Spleen (tissue), 7 donors: ENCODE data around the gene MPP1.

Source experiments
- POLR2A ChIP-seq, 3 donors: fragments of 450-650 bp; IDR thresholded peaks; one replicate each; pipeline ENCODE4 v1.5.1; 2017; ENCODE audit warnings: antibody characterized with exemption in 3 of 3, mild to moderate bottlenecking in 1 of 3
- POLR2AphosphoS5 ChIP-seq, 3 donors: sonication (generic); formaldehyde crosslinking; IDR thresholded peaks; one replicate each; pipeline ENCODE4 v1.5.1; 2017; ENCODE audit warnings: antibody characterized with exemption in 3 of 3
- TF ChIP-seq, protein P1 (sequence below), 11 experiments: fragments of 200-600 bp in 7 of 11; fragments of 450-650 bp in 4 of 11; sonication (generic) in 4 of 11; IDR thresholded peaks in 8 of 11; conservative IDR thresholded peaks in 3 of 11; 1 replicate in 7 of 11; 2 replicates in 4 of 11; pipeline versions ENCODE4 v1.4.0 to v1.8.0; 2016 to 2021; ENCODE audit warnings: antibody characterized with exemption in 11 of 11, inconsistent platforms in 4 of 11, mild to moderate bottlenecking in 1 of 11
- donor health status: DM: no; HTN: no; CAD: no; lungs with moderate emphysema.
- donor health status: DM: no; HTN: no; CAD: no.
- donor health status: DM: no; HTN: no; CAD: no.

DNA sequence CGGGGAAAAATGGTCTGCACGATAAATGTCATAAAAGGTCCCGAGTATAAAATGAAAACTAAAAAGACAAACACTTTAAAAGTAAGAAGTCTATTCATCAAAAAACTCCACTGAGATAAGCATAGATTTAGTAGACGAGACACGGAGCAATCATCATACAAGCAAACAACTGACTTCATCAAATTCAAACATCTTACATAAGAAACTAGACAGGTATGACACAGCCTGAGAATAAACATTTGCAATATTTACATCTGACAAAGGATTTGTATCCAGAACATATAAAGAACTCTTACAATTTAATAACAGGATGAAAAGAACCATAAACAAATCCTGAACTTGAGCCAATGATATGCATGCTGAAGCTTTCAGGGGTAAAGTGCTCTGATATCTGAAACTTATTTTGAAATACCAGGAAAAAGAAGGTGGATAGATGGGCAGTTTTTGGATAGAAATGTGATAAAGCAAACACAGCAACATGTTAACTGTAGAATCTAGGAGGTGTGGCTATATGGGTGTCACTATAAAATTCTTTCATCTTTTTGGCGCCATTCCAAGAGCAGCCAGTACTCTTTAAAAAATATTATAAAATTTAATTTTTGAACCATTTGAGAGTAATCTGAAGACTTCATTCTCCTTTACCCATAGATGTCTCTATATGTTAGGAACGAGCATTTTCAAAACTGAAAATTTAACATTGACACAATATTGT, 12.0 kb downstream of the MPP1 start:
- TF ChIP-seq, protein P1, sequence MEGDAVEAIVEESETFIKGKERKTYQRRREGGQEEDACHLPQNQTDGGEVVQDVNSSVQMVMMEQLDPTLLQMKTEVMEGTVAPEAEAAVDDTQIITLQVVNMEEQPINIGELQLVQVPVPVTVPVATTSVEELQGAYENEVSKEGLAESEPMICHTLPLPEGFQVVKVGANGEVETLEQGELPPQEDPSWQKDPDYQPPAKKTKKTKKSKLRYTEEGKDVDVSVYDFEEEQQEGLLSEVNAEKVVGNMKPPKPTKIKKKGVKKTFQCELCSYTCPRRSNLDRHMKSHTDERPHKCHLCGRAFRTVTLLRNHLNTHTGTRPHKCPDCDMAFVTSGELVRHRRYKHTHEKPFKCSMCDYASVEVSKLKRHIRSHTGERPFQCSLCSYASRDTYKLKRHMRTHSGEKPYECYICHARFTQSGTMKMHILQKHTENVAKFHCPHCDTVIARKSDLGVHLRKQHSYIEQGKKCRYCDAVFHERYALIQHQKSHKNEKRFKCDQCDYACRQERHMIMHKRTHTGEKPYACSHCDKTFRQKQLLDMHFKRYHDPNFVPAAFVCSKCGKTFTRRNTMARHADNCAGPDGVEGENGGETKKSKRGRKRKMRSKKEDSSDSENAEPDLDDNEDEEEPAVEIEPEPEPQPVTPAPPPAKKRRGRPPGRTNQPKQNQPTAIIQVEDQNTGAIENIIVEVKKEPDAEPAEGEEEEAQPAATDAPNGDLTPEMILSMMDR (IDR thresholded peaks at IDR 0.05 in 8 of 11, conservative IDR thresholded peaks at IDR 0.05 in 3 of 11) = no peak
- TF ChIP-seq POLR2A (IDR thresholded peaks at IDR 0.05) = no peak
- no peak for TF ChIP-seq POLR2AphosphoS5 (IDR thresholded peaks at IDR 0.05)
